ENCODE results near the gene KLLN.

- TF ChIP-seq CTCF (IDR thresholded peaks at IDR 0.05) (no peak), POLR2A (IDR thresholded peaks at IDR 0.05) (no peak)
Measured at GRCh38 chr10:87826653-87827052, 36.7 kb downstream of the KLLN start.

Measured in adrenal gland (tissue), 5 donors.